HCT116 (cell line): ENCODE results near the gene ANAPC4. TPM values are rescaled to one million over a fixed set of nuclear protein-coding genes. Genes with fewer than 3 reads are reported as not detected.

Experiments used
- ATAC-seq: fragments of 200-7000 bp; cut with Tn5 transposase; 2 replicates; pipeline ENCODE4 v1.9.1; 2020; ENCODE audit warnings: mild to moderate bottlenecking, moderate library complexity
- BruUV-seq: library from RNA; stranded (reverse); fragments of 400-500 nt; replicated peaks from 2 replicates; lab custom pipeline; 2021; lab: Mats Ljungman, UMichigan
- CTCF ChIA-PET: fragments of 300-600 bp; sonication (Branson Sonifier 250); formaldehyde crosslinking; loops from one replicate; lab custom pipeline; 2021; ENCODE audit warnings: antibody characterized with exemption; lab: Charles Lee
- POLR2A ChIA-PET: fragments of 300-600, 350-600 bp; sonication (Branson Sonifier 250); formaldehyde crosslinking; loops from one replicate; lab custom pipeline; 2021; ENCODE audit warnings: antibody characterized with exemption; lab: Charles Lee
- RAD21 ChIA-PET, 2 experiments: fragments of 300-600 bp; sonication (Branson Sonifier 250); formaldehyde crosslinking; loops; one replicate each; lab custom pipeline; 2023; ENCODE audit warnings: low total read pairs in 2 of 2; ENCODE audit not compliant: uncharacterized antibody in 2 of 2, unreplicated experiment in 2 of 2, low non-redundant PET in 1 of 2; lab: Charles Lee
- DNase-seq: peaks from one replicate; pipeline ENCODE4 v3.0.0-alpha.2; 2010; ENCODE audit warnings: low read depth, low spot score
- H2AFZ ChIP-seq: fragments of 200-600 bp; shearing (Covaris generic), sonication (generic); 2 replicates; pipeline ENCODE4 v1.6.1; 2017; ENCODE audit warnings: low read depth, mixed run types, mixed read lengths, antibody characterized with exemption, low read length; ENCODE audit not compliant: poor library complexity, severe bottlenecking
- H3K27ac ChIP-seq: 2 replicates; pipeline ENCODE4 v1.5.1; 2012; ENCODE audit warnings: low read depth, low read length
- H3K27me3 ChIP-seq: fragments of 200-600 bp; sonication (generic); 2 replicates; pipeline ENCODE4 v1.6.1; 2016; ENCODE audit warnings: mixed run types, low read length, mixed read lengths; ENCODE audit not compliant: insufficient read depth
- H3K36me3 ChIP-seq, 2 experiments: fragments of 200-500 bp in 1 of 2; fragments of 200-600 bp in 1 of 2; sonication (Bioruptor generic) in 1 of 2; sonication (generic) in 1 of 2; 2 replicates each; pipeline versions ENCODE4 v1.5.1 to v1.6.1; 2014 to 2016; ENCODE audit warnings: low read length in 2 of 2, inconsistent platforms in 1 of 2, mixed read lengths in 1 of 2, mixed run types in 1 of 2; ENCODE audit not compliant: insufficient read depth in 2 of 2, control insufficient read depth in 1 of 2
- H3K4me1 ChIP-seq, 2 experiments: fragments of 200-600 bp in 1 of 2; sonication (generic) in 1 of 2; 2 replicates each; pipeline versions ENCODE4 v1.5.1 to v1.6.1; 2012 to 2017; ENCODE audit warnings: low read length in 2 of 2, inconsistent platforms in 1 of 2, mild to moderate bottlenecking in 1 of 2, mixed read lengths in 1 of 2, mixed run types in 1 of 2, moderate library complexity in 1 of 2; ENCODE audit not compliant: insufficient read depth in 2 of 2, control insufficient read depth in 1 of 2
- H3K4me2 ChIP-seq: fragments of 200-600 bp; sonication (generic); 2 replicates; pipeline ENCODE4 v1.6.1; 2017; ENCODE audit warnings: mixed run types, low read length, mixed read lengths
- H3K4me3 ChIP-seq, 2 experiments: fragments of 200-600 bp in 1 of 2; sonication (generic) in 1 of 2; replicated peaks in 1 of 2; 2 replicates each; pipeline ENCODE4 v1.5.1; 2011 to 2016; ENCODE audit warnings: low read length in 2 of 2, control low read depth in 1 of 2, low read depth in 1 of 2, mild to moderate bottlenecking in 1 of 2, mixed read lengths in 1 of 2, mixed run types in 1 of 2
- H3K79me2 ChIP-seq: fragments of 200-600 bp; sonication (generic); 2 replicates; pipeline ENCODE4 v1.6.1; 2017; ENCODE audit warnings: mild to moderate bottlenecking, mixed run types, low read length, moderate library complexity, mixed read lengths; ENCODE audit not compliant: insufficient read depth
- H3K9ac ChIP-seq: fragments of 200-600 bp; sonication (generic); 2 replicates; pipeline ENCODE4 v1.6.1; 2016; ENCODE audit warnings: low read length, mixed read lengths
- H3K9me2 ChIP-seq: fragments of 200-600 bp; sonication (generic), shearing (Covaris generic); 2 replicates; pipeline ENCODE4 v1.6.1; 2017; ENCODE audit warnings: mixed run types, mild to moderate bottlenecking, moderate library complexity; ENCODE audit not compliant: insufficient read depth
- H3K9me3 ChIP-seq, 2 experiments: fragments of 200-500 bp in 1 of 2; fragments of 200-600 bp in 1 of 2; sonication (Bioruptor generic) in 1 of 2; sonication (generic) in 1 of 2; 2 replicates each; pipeline ENCODE4 v1.6.1; 2014 to 2017; ENCODE audit warnings: low read length in 2 of 2, mixed read lengths in 2 of 2, inconsistent platforms in 1 of 2, low read depth in 1 of 2, mild to moderate bottlenecking in 1 of 2, mixed run types in 1 of 2, moderate library complexity in 1 of 2; ENCODE audit not compliant: control insufficient read depth in 1 of 2, insufficient read depth in 1 of 2
- H4K20me1 ChIP-seq: fragments of 200-600 bp; sonication (generic), shearing (Covaris generic); 2 replicates; pipeline ENCODE4 v1.6.1; 2017; ENCODE audit warnings: mixed run types, mild to moderate bottlenecking, moderate library complexity; ENCODE audit not compliant: insufficient read depth
- ATF3 ChIP-seq: IDR thresholded peaks from 2 replicates; pipeline ENCODE4 v1.6.1; 2012
- CTCF ChIP-seq, 3 experiments: fragments of 200-600 bp in 1 of 3; sonication (generic) in 1 of 3; IDR thresholded peaks in 2 of 3; conservative IDR thresholded peaks in 1 of 3; 2 replicates each; pipeline ENCODE4 v1.5.1; 2012 to 2017; ENCODE audit warnings: low read depth in 2 of 3, low read length in 2 of 3, antibody characterized with exemption in 1 of 3, borderline replicate concordance in 1 of 3, control low read depth in 1 of 3, mild to moderate bottlenecking in 1 of 3, mixed read lengths in 1 of 3, mixed run types in 1 of 3, moderate library complexity in 1 of 3; ENCODE audit not compliant: insufficient read depth in 1 of 3
- EGR1 ChIP-seq: IDR thresholded peaks from 2 replicates; pipeline ENCODE4 v1.6.1; 2012; ENCODE audit warnings: low read depth
- ELF1 ChIP-seq: IDR thresholded peaks from 2 replicates; pipeline ENCODE4 v1.6.1; 2012; ENCODE audit warnings: low read depth, borderline replicate concordance
- EZH2 ChIP-seq: fragments of 200-600 bp; sonication (generic); IDR thresholded peaks from 2 replicates; pipeline ENCODE4 v1.6.1; 2017; ENCODE audit warnings: antibody characterized with exemption, mixed run types
- FOSL1 ChIP-seq: IDR thresholded peaks from 2 replicates; pipeline ENCODE4 v1.6.1; 2012; ENCODE audit warnings: low read depth
- JUND ChIP-seq: IDR thresholded peaks from 2 replicates; pipeline ENCODE4 v1.6.1; 2012
- MAX ChIP-seq: IDR thresholded peaks from 2 replicates; pipeline ENCODE4 v1.6.1; 2012
- POLR2AphosphoS5 ChIP-seq: IDR thresholded peaks from 2 replicates; pipeline ENCODE4 v1.6.1; 2011; ENCODE audit warnings: mild to moderate bottlenecking, low read depth, low read length, moderate library complexity
- RAD21 ChIP-seq: IDR thresholded peaks from 2 replicates; pipeline ENCODE4 v1.6.1; 2012; ENCODE audit warnings: low read depth, mild to moderate bottlenecking
- SP1 ChIP-seq: IDR thresholded peaks from 2 replicates; pipeline ENCODE4 v1.6.1; 2012; ENCODE audit warnings: low read depth
- SRF ChIP-seq: IDR thresholded peaks from 2 replicates; pipeline ENCODE4 v1.6.1; 2012; ENCODE audit warnings: low read depth
- TCF7L2 ChIP-seq: IDR thresholded peaks from 2 replicates; pipeline ENCODE4 v1.7.0; 2011; ENCODE audit warnings: borderline replicate concordance, inconsistent platforms; ENCODE audit not compliant: insufficient read depth, insufficient read length; ENCODE audit errors: extremely low read depth
- YY1 ChIP-seq: IDR thresholded peaks from 2 replicates; pipeline ENCODE4 v1.6.1; 2011; ENCODE audit warnings: low read length, low read depth, moderate library complexity, mild to moderate bottlenecking; ENCODE audit not compliant: insufficient replicate concordance; ENCODE audit errors: extremely low read depth
- ZBTB33 ChIP-seq: IDR thresholded peaks from 2 replicates; pipeline ENCODE4 v1.6.1; 2011; ENCODE audit warnings: mild to moderate bottlenecking, low read length, moderate library complexity; ENCODE audit not compliant: insufficient replicate concordance; ENCODE audit errors: extremely low read depth
- ZFX ChIP-seq: fragments of 450-650 bp; IDR thresholded peaks from 2 replicates; pipeline ENCODE4 v1.6.1; 2017
- ZNF274 ChIP-seq: fragments of 200-500 bp; sonication (Bioruptor generic); IDR thresholded peaks from 2 replicates; pipeline ENCODE4 v1.6.1; 2014; ENCODE audit warnings: mild to moderate bottlenecking, low read depth, low read length, inconsistent platforms
- intact Hi-C: fragments of 100-400 bp; cut with micrococcal nuclease; formaldehyde crosslinking; loops from 2 replicates; pipeline ENCODE4 v1.10.0; 2022
- total RNA-seq: library from RNA; stranded (reverse); gene quantifications from one replicate; pipeline ENCODE4 v1.2.1, GENCODE V29; 2021; ENCODE audit not compliant: unreplicated experiment

Gene ANAPC4
- total RNA-seq, 1 experiment from 2014 or later, result 29.2 TPM

- RAD21 ChIA-PET, result no interaction called here
- Histone ChIP-seq H3K4me2 (no peak overlapping the region), H3K27me3 (no peaks in the 10 kb centered on the region), H3K4me3 (no peak overlapping the region), H3K27ac (no peak overlapping the region), H3K36me3 (peaks cover 0 to 18% of the 10 kb centered on the region in 2 experiments; a peak in 3 of 4 replicates), H3K79me2 (no peaks in the 10 kb centered on the region), H3K9me3 (no peaks in the 10 kb centered on the region), H4K20me1 (no peaks in the 10 kb centered on the region), H2AFZ (no peak overlapping the region), H3K9me2 (no peaks in the 10 kb centered on the region), H3K4me1 (no peaks in the 10 kb centered on the region), H3K9ac (no peak overlapping the region)
- DNase-seq (no peak), ATAC-seq (no peak)
- intact Hi-C loops, result no loop called here
- CTCF ChIA-PET, result interaction anchor here (0.6 kb wide), 1 partner anchor 9 kb away, joined by 3 read pairs; no protein-coding TSS in a partner anchor
- BruUV-seq, result no TSS peak
- POLR2A ChIA-PET, result no interaction called here
- no peak for TF ChIP-seq ZBTB33
- TF ChIP-seq JUND, result no peak
- TF ChIP-seq YY1, result no peak
- TF ChIP-seq ELF1, result no peak
- TF ChIP-seq POLR2AphosphoS5, result no peak
- TF ChIP-seq SRF, result no peak
- no peak for TF ChIP-seq MAX
- no peak for TF ChIP-seq FOSL1
- TF ChIP-seq ZNF274, result no peak
- TF ChIP-seq CTCF (IDR thresholded peaks at IDR 0.05 in 2 of 3, conservative IDR thresholded peaks at IDR 0.05 in 1 of 3; ENCODE audit: borderline replicate concordance in 1 of 3, insufficient read depth in 1 of 3, low read depth in 2 of 3, low read length in 2 of 3), result no peak
- TF ChIP-seq ATF3, result no peak
- no peak for TF ChIP-seq EZH2
- no peak for TF ChIP-seq SP1
- no peak for TF ChIP-seq RAD21
- TF ChIP-seq EGR1, result no peak
- TF ChIP-seq TCF7L2, result no peak
- TF ChIP-seq ZFX, result no peak
Observed at GRCh38 chr4:25417014-25417413, 40.0 kb downstream of the ANAPC4 start.
